DND-41 (cell line): ENCODE data around the gene ADK.

Source experiments
- CTCF ChIP-seq: IDR thresholded peaks from 2 replicates; pipeline ENCODE4 v1.5.1; 2012; ENCODE audit warnings: borderline replicate concordance, low read length, moderate library complexity, mild to moderate bottlenecking; ENCODE audit not compliant: poor library complexity, severe bottlenecking; ENCODE audit errors: extremely low read depth
- EZH2 ChIP-seq: IDR thresholded peaks from 3 replicates; pipeline ENCODE4 v1.6.1; 2012; ENCODE audit warnings: borderline replicate concordance, low read depth, mild to moderate bottlenecking, moderate library complexity, low read length, inconsistent platforms; ENCODE audit not compliant: severe bottlenecking

GRCh38 chr10:74334221-74334620 is 183.2 kb downstream of the ADK start:
- TF ChIP-seq CTCF (no peak), EZH2 (no peak)
